Measurements from ENCODE around the gene PRRG1.

- TF ChIP-seq CTCF (IDR thresholded peaks at IDR 0.05; ENCODE audit: insufficient read depth, low read length, poor library complexity, severe bottlenecking), result no peak
- no peak for TF ChIP-seq EZH2phosphoT487 (conservative IDR thresholded peaks at IDR 0.05; ENCODE audit: low read length)
Observed at GRCh38 chrX:37361596-37361995, 12.4 kb downstream of the PRRG1 start.
